ENCODE measurements around the gene CD300LB. TPM values are rescaled to one million over a fixed set of nuclear protein-coding genes. Genes with fewer than 3 reads are reported as not detected.

The CD300LB gene
- polyA plus RNA-seq, 2 of the 4 experiments (the other 2 are of a cell fraction) = not detected

DNA sequence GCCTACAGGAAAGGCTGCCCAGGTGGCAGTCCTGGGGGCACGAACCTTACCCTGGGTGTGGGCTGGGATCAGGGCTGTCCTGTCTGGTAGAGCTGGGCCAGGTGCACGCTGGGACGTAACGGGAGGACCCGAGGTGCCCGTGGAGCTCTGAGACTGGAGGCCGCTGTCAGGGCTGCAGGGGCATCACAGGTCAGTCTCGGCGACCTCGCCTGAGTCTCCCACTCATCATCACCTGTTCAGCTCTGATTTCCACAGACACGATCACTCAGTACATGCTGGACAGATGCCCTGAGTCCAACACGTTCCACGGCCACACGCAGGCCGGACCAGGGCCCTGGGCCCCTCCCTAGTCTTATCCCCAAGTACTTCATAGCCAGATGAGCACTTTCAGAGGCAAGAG is 19.3 kb upstream of the CD300LB start:
- ChIA-PET POLR2A (no interaction called here), CTCF (interaction anchor here (1.1 kb wide), 1 partner anchor 93 kb away, joined by 4 read pairs; no protein-coding TSS in a partner anchor)
- Histone ChIP-seq H3K4me2 (no peak overlapping the region), H3K9me3 (no peaks in the 10 kb centered on the region), H3K4me3 (no peak overlapping the region), H3K4me1 (no peaks in the 10 kb centered on the region), H3K27ac (no peak overlapping the region)
- no peak for DNase-seq (ENCODE audit: low read depth in 1 of 2, low spot score in 1 of 2)
- 64% methylated on average over 15 of the region's 15 CpGs for WGBS (ENCODE audit: missing lambda C conversion rate)
- TF ChIP-seq, protein P1, sequence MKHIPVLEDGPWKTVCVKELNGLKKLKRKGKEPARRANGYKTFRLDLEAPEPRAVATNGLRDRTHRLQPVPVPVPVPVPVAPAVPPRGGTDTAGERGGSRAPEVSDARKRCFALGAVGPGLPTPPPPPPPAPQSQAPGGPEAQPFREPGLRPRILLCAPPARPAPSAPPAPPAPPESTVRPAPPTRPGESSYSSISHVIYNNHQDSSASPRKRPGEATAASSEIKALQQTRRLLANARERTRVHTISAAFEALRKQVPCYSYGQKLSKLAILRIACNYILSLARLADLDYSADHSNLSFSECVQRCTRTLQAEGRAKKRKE (CRISPR knock-in tag; IDR thresholded peaks at IDR 0.05; ENCODE audit: low read depth) = no peak
- TF ChIP-seq HOXB13 (CRISPR knock-in tag; IDR thresholded peaks at IDR 0.05; ENCODE audit: low read depth) (no peak), EP300 (IDR thresholded peaks at IDR 0.05) (no peak), PHF8 (IDR thresholded peaks at IDR 0.05; ENCODE audit: borderline replicate concordance, low read depth) (no peak), RNF2 (IDR thresholded peaks at IDR 0.05; ENCODE audit: borderline replicate concordance, low read depth) (no peak), HOXA7 (CRISPR knock-in tag; IDR thresholded peaks at IDR 0.05) (no peak), ZC3H11A (IDR thresholded peaks at IDR 0.05) (no peak), ZSCAN20 (CRISPR knock-in tag; IDR thresholded peaks at IDR 0.05) (no peak), HEYL (CRISPR knock-in tag; IDR thresholded peaks at IDR 0.05) (no peak), FOXS1 (CRISPR knock-in tag; IDR thresholded peaks at IDR 0.05) (no peak)
- TF ChIP-seq, protein P2, sequence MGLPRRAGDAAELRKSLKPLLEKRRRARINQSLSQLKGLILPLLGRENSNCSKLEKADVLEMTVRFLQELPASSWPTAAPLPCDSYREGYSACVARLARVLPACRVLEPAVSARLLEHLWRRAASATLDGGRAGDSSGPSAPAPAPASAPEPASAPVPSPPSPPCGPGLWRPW (IDR thresholded peaks at IDR 0.05) = no peak
- TF ChIP-seq, protein P3, sequence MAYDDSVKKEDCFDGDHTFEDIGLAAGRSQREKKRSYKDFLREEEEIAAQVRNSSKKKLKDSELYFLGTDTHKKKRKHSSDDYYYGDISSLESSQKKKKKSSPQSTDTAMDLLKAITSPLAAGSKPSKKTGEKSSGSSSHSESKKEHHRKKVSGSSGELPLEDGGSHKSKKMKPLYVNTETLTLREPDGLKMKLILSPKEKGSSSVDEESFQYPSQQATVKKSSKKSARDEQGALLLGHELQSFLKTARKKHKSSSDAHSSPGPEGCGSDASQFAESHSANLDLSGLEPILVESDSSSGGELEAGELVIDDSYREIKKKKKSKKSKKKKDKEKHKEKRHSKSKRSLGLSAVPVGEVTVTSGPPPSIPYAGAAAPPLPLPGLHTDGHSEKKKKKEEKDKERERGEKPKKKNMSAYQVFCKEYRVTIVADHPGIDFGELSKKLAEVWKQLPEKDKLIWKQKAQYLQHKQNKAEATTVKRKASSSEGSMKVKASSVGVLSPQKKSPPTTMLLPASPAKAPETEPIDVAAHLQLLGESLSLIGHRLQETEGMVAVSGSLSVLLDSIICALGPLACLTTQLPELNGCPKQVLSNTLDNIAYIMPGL (CRISPR knock-in tag; IDR thresholded peaks at IDR 0.05; ENCODE audit: borderline replicate concordance) = no peak
- FAIRE-seq = no peak
- no peak for ATAC-seq

DNA sequence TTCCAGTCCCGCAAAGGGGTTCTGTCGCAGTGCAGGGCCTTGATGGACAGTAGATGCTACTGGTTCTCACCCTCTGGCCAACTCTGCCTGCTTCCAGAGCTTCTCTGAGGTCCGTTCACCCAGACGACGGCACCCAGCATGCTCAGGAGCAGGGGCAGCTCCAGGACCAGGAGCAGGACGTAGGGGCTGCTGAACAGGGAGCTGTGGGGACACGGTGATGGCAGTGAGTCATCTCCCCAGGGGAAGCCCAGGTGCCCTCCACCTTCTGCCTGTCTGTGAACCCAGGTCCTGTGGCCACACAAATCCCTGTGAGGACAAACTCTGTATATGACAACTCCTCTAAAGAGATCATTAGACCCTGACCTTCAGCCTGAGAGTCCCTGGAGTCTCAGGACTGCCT is 18.1 kb upstream of the CD300LB start:
- WGBS (ENCODE audit: missing lambda C conversion rate) = 52% methylated on average over 7 of the region's 7 CpGs
- H3K9me3 ChIP-seq = no peaks in the 10 kb centered on the region
- CTCF ChIA-PET = interaction anchor here (1.2 kb wide), 1 partner anchor 92 kb away, joined by 4 read pairs; no protein-coding TSS in a partner anchor
- TF ChIP-seq KDM5A (IDR thresholded peaks at IDR 0.05) (no peak), EP300 (IDR thresholded peaks at IDR 0.05) (no peak)
- no peak overlapping the region for H3K4me3 ChIP-seq
- no peak overlapping the region for H3K4me2 ChIP-seq
- POLR2A ChIA-PET = no interaction called here
- no peaks in the 10 kb centered on the region for H3K4me1 ChIP-seq
- ATAC-seq (no peak), DNase-seq (ENCODE audit: low read depth in 1 of 2, low spot score in 1 of 2) (no peak), FAIRE-seq (no peak)
- no peak overlapping the region for H3K27ac ChIP-seq

DNA sequence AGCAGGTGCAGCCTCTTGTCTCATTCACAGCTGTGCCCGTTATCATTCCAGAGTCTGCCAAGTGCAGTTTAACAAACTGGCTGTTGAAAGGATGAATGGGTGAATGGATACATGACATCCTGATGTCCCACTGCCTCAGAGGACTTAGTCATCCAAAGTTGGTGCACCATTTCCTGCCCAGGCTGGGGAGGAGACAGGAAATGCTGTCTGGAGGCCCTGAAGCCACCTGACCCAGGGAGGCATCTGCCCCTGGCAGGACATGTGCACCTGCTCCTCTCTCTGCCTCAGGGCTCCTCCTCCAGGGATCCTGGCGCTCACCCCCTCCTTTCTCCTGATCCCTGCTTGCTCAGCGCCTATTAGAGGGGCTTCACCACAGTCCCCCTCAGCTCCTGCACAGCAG is 16.5 kb upstream of the CD300LB start:
- 58% methylated on average over 3 of the region's 3 CpGs for WGBS (ENCODE audit: missing lambda C conversion rate)
- no peak overlapping the region for H3K4me3 ChIP-seq
- ChIA-PET POLR2A (no interaction called here), CTCF (interaction anchor here (1.3 to 1.4 kb wide), 2 partner anchors 54 to 168 kb away, joined by 4 to 5 read pairs; no protein-coding TSS in a partner anchor)
- DNase-seq (ENCODE audit: low read depth in 1 of 2, low spot score in 1 of 2) = peak in 1 of 2 experiments; percentile 20
- no peak for ATAC-seq
- FAIRE-seq = no peak
- no peak overlapping the region for H3K27ac ChIP-seq
- H3K4me1 ChIP-seq = no peaks in the 10 kb centered on the region
- TF ChIP-seq MAZ (IDR thresholded peaks at IDR 0.05; ENCODE audit: borderline replicate concordance, low read depth, low read length) (no peak), TP53 (CRISPR knock-in tag; IDR thresholded peaks at IDR 0.05) (no peak), KDM5A (IDR thresholded peaks at IDR 0.05) (no peak), CBX8 (IDR thresholded peaks at IDR 0.05) (no peak), RFX5 (IDR thresholded peaks at IDR 0.05) (no peak)
- H3K4me2 ChIP-seq = no peak overlapping the region
- no peaks in the 10 kb centered on the region for H3K9me3 ChIP-seq

DNA sequence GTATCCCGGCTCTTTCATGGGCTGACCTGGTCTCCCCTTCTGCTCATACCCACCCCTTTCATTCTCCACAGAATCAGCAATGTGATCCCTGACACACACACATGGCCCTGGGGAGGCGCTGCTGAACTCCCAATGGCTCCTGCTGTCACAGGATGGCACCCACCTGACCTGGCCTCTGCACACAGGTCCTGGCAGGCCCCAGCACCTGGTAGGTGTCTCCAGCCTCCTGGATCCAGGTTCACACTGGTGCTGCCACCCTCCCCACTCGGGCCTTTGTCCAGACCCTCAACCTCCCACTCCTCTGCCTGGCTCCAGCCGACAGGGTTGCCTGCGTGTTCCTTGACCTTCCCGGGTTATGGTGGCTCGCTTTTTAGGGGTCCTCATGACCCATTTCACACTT is 16.0 kb upstream of the CD300LB start:
- WGBS (ENCODE audit: missing lambda C conversion rate) = 71% methylated on average over 7 of the region's 7 CpGs
- Histone ChIP-seq H3K4me3 (no peak overlapping the region), H3K4me2 (no peak overlapping the region), H3K4me1 (no peaks in the 10 kb centered on the region), H3K9me3 (no peaks in the 10 kb centered on the region), H3K27ac (no peak overlapping the region)
- DNase-seq (ENCODE audit: low read depth in 1 of 2, low spot score in 1 of 2) = no peak
- no peak for ATAC-seq
- CTCF ChIA-PET = interaction anchor here (1.4 kb wide), 1 partner anchor 55 kb away, joined by 4 read pairs; no protein-coding TSS in a partner anchor
- POLR2A ChIA-PET = no interaction called here
- FAIRE-seq = no peak
- TF ChIP-seq CHD2 (IDR thresholded peaks at IDR 0.05; ENCODE audit: low read length, partially characterized antibody) (no peak), KDM5A (IDR thresholded peaks at IDR 0.05) (no peak), ZC3H11A (IDR thresholded peaks at IDR 0.05) (no peak), JUNB (IDR thresholded peaks at IDR 0.05) (no peak), MYC (IDR thresholded peaks at IDR 0.05; ENCODE audit: borderline replicate concordance, low read length) (no peak), CEBPB (IDR thresholded peaks at IDR 0.05) (no peak), NR3C1 (IDR thresholded peaks at IDR 0.05) (no peak), FOSB (CRISPR knock-in tag; IDR thresholded peaks at IDR 0.05) (no peak), HDAC2 (IDR thresholded peaks at IDR 0.05) (no peak), POLR2AphosphoS2 (conservative IDR thresholded peaks at IDR 0.05; ENCODE audit: low read length) (no peak), ZSCAN20 (CRISPR knock-in tag; IDR thresholded peaks at IDR 0.05) (no peak)
- TF ChIP-seq, protein P4, sequence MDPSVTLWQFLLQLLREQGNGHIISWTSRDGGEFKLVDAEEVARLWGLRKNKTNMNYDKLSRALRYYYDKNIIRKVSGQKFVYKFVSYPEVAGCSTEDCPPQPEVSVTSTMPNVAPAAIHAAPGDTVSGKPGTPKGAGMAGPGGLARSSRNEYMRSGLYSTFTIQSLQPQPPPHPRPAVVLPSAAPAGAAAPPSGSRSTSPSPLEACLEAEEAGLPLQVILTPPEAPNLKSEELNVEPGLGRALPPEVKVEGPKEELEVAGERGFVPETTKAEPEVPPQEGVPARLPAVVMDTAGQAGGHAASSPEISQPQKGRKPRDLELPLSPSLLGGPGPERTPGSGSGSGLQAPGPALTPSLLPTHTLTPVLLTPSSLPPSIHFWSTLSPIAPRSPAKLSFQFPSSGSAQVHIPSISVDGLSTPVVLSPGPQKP (IDR thresholded peaks at IDR 0.05; ENCODE audit: low read depth, low read length) = no peak
- TF ChIP-seq, protein P1 (CRISPR knock-in tag; IDR thresholded peaks at IDR 0.05; ENCODE audit: low read depth) = no peak
- TF ChIP-seq, protein P5, sequence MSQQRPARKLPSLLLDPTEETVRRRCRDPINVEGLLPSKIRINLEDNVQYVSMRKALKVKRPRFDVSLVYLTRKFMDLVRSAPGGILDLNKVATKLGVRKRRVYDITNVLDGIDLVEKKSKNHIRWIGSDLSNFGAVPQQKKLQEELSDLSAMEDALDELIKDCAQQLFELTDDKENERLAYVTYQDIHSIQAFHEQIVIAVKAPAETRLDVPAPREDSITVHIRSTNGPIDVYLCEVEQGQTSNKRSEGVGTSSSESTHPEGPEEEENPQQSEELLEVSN (IDR thresholded peaks at IDR 0.05; ENCODE audit: borderline replicate concordance, low read depth) = no peak

Data from A549 (cell line).